Measurements from ENCODE around the gene CARD6. TPM values are rescaled to one million over a fixed set of nuclear protein-coding genes. Genes with fewer than 3 reads are reported as not detected.

CARD6 gene
- total and polyA plus RNA-seq, 2 of the 4 experiments (the other 2 are of a cell fraction) = 1.8 to 4.3 TPM

DNA sequence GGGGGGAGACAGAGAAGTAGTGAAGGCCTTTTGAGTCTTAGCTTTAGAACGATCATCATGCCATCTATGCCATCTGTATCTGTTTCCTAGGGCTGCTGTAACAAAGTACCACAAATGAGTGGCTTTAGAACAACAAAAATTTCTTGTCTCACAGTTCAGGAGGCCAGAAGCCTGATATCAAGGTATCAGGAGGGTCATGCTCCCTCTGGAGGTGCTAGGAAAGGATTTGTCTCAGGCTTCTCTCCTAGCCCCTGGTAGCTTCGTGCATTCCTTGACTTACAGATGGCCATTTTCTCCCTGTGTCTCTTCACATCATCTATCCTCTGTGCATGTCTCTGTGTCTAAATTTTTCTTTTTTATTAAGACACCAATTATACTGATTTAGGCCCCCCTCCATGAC, 5.2 kb downstream of the CARD6 start:
- no peak for DNase-seq
- H3K56ac ChIP-seq (ENCODE audit: extremely low read depth, insufficient read depth, low read length) = no peak overlapping the region
- no peak overlapping the region for H3K9ac ChIP-seq (ENCODE audit: low read depth, low read length)
- ATAC-seq (ENCODE audit: low read depth) = no peak
- dilution Hi-C loops (cut with HindIII; ENCODE audit: low sequenced_read_pairs, unreplicated experiment) = no loop called here
- H3K27me3 ChIP-seq (ENCODE audit: control insufficient read depth, insufficient read depth, low read length) = no peaks in the 10 kb centered on the region
- no peaks in the 10 kb centered on the region for H3K4me1 ChIP-seq (ENCODE audit: control insufficient read depth, insufficient read depth, low read length)
- no peak overlapping the region for H3K23ac ChIP-seq (ENCODE audit: low read depth, low read length)
- in situ Hi-C loops (cut with MboI; ENCODE audit: low sequenced_read_pairs) = no loop called here
- no peak overlapping the region for H2BK15ac ChIP-seq (ENCODE audit: low read depth, low read length)
- H2AFZ ChIP-seq (replicated peaks; ENCODE audit: low read length, poor library complexity) = no peak overlapping the region
- no peak overlapping the region for H2BK120ac ChIP-seq (ENCODE audit: low read depth, low read length)
- H4K91ac ChIP-seq (ENCODE audit: insufficient read depth, low read depth, low read length) = no peak overlapping the region
- H3K4ac ChIP-seq (ENCODE audit: low read depth, low read length) = no peak overlapping the region
- H3K4me3 ChIP-seq (ENCODE audit: insufficient read depth, low read depth, low read length) = no peak overlapping the region
- H2BK5ac ChIP-seq (ENCODE audit: low read depth, low read length, poor library complexity, severe bottlenecking) = no peak overlapping the region
- H4K20me1 ChIP-seq (ENCODE audit: insufficient read depth, low read length) = no peaks in the 10 kb centered on the region
- no peak overlapping the region for H4K5ac ChIP-seq (ENCODE audit: low read depth, low read length)
- no CpG with 5 or more reads among the region's 2 CpGs for WGBS, 2 experiments (ENCODE audit: extremely low coverage in 2 of 2, insufficient read length in 1 of 2)
- no peak overlapping the region for H2BK20ac ChIP-seq (ENCODE audit: low read depth, low read length)
- no peak overlapping the region for H3K4me2 ChIP-seq (ENCODE audit: low read depth, low read length)
- ChIA-PET POLR2A (ENCODE audit: unreplicated experiment) (no interaction called here), CTCF (no interaction called here)
- H3K9me1 ChIP-seq (ENCODE audit: insufficient read depth, low read length) = no peaks in the 10 kb centered on the region
- no TSS peak for BruUV-seq (replicated peaks)
- no peak for TF ChIP-seq POLR2A (IDR thresholded peaks at IDR 0.05; ENCODE audit: low read depth, low read length)
- TF ChIP-seq CHD1 (IDR thresholded peaks at IDR 0.05; ENCODE audit: low read depth, low read length) = no peak
- TF ChIP-seq, protein P1, sequence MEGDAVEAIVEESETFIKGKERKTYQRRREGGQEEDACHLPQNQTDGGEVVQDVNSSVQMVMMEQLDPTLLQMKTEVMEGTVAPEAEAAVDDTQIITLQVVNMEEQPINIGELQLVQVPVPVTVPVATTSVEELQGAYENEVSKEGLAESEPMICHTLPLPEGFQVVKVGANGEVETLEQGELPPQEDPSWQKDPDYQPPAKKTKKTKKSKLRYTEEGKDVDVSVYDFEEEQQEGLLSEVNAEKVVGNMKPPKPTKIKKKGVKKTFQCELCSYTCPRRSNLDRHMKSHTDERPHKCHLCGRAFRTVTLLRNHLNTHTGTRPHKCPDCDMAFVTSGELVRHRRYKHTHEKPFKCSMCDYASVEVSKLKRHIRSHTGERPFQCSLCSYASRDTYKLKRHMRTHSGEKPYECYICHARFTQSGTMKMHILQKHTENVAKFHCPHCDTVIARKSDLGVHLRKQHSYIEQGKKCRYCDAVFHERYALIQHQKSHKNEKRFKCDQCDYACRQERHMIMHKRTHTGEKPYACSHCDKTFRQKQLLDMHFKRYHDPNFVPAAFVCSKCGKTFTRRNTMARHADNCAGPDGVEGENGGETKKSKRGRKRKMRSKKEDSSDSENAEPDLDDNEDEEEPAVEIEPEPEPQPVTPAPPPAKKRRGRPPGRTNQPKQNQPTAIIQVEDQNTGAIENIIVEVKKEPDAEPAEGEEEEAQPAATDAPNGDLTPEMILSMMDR (conservative IDR thresholded peaks at IDR 0.05; ENCODE audit: low read depth, low read length) = no peak
- TF ChIP-seq RCOR1 (IDR thresholded peaks at IDR 0.05; ENCODE audit: insufficient replicate concordance, low read length) = no peak
- no peak for TF ChIP-seq SMC3 (IDR thresholded peaks at IDR 0.05; ENCODE audit: low read depth, low read length)
- TF ChIP-seq, protein P2, sequence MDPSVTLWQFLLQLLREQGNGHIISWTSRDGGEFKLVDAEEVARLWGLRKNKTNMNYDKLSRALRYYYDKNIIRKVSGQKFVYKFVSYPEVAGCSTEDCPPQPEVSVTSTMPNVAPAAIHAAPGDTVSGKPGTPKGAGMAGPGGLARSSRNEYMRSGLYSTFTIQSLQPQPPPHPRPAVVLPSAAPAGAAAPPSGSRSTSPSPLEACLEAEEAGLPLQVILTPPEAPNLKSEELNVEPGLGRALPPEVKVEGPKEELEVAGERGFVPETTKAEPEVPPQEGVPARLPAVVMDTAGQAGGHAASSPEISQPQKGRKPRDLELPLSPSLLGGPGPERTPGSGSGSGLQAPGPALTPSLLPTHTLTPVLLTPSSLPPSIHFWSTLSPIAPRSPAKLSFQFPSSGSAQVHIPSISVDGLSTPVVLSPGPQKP (IDR thresholded peaks at IDR 0.05; ENCODE audit: borderline replicate concordance, low read depth, low read length) = no peak
- no peak for TF ChIP-seq NFE2L2 (IDR thresholded peaks at IDR 0.05; ENCODE audit: low read depth, low read length)
- no peak for TF ChIP-seq RFX5 (IDR thresholded peaks at IDR 0.05; ENCODE audit: low read depth, low read length)
- no peak for TF ChIP-seq MAZ (IDR thresholded peaks at IDR 0.05; ENCODE audit: borderline replicate concordance, low read depth, low read length)
- no peak for TF ChIP-seq BHLHE40 (IDR thresholded peaks at IDR 0.05; ENCODE audit: low read depth, low read length)
- no peak for TF ChIP-seq USF2 (IDR thresholded peaks at IDR 0.05; ENCODE audit: low read depth, low read length)
- no peak for TF ChIP-seq RAD21 (IDR thresholded peaks at IDR 0.05; ENCODE audit: low read length)
- TF ChIP-seq FOS (IDR thresholded peaks at IDR 0.05; ENCODE audit: low read depth, low read length) = no peak
- no peak overlapping the region for H3K14ac ChIP-seq (replicated peaks; ENCODE audit: low read depth, low read length)
- no peak overlapping the region for H3K18ac ChIP-seq (ENCODE audit: low read depth, low read length)
- H4K8ac ChIP-seq (ENCODE audit: low read depth in 2 of 2, low read length in 2 of 2) = no peak overlapping the region
- H2AK9ac ChIP-seq (replicated peaks; ENCODE audit: low read depth, low read length, poor library complexity) = no peak overlapping the region
- H3K36me3 ChIP-seq (ENCODE audit: control insufficient read depth, insufficient read depth, low read length) = no peaks in the 10 kb centered on the region
- no peak overlapping the region for H2AK5ac ChIP-seq (ENCODE audit: low read depth, low read length)
- no peaks in the 10 kb centered on the region for H3K79me1 ChIP-seq (ENCODE audit: low read depth in 1 of 2, low read length in 2 of 2)
- intact Hi-C loops (cut with micrococcal nuclease) = no loop called here
- H3K9me3 ChIP-seq (ENCODE audit: control insufficient read depth, insufficient read depth, low read length) = no peaks in the 10 kb centered on the region
- no peak overlapping the region for H3K27ac ChIP-seq (ENCODE audit: insufficient read depth, low read length)

Data from IMR-90 (cell line).